OCI-LY3 (cell line): ENCODE results near the gene PRSS22.

Source experiments
- H2AFZ ChIP-seq: fragments of 200-600, 300-600 bp; shearing (Covaris generic); 2 replicates; pipeline ENCODE4 v1.6.0; 2014; ENCODE audit warnings: antibody characterized with exemption, low read depth, low read length
- H3K27ac ChIP-seq: fragments of 200-600, 300-600 bp; sonication (generic); 2 replicates; pipeline ENCODE4 v1.5.1; 2014; ENCODE audit warnings: mild to moderate bottlenecking, low read length, moderate library complexity, mixed read lengths
- H3K27me3 ChIP-seq: fragments of 200-600, 300-600 bp; sonication (generic); 2 replicates; pipeline ENCODE4 v1.6.1; 2014; ENCODE audit warnings: low read depth, low read length, mixed read lengths
- H3K36me3 ChIP-seq: fragments of 200-600, 300-600 bp; sonication (generic); replicated peaks from 2 replicates; pipeline ENCODE3; 2014; ENCODE audit warnings: low read depth, low read length, mixed read lengths
- H3K4me1 ChIP-seq: fragments of 300-600, 200-600 bp; sonication (generic); 2 replicates; pipeline ENCODE4 v1.6.1; 2014; ENCODE audit warnings: low read length, mixed read lengths
- H3K4me2 ChIP-seq: fragments of 200-600, 300-600 bp; sonication (generic); 2 replicates; pipeline ENCODE4 v1.6.1; 2014; ENCODE audit warnings: low read length, mixed read lengths
- H3K4me3 ChIP-seq: fragments of 300-600, 200-600 bp; sonication (generic); 2 replicates; pipeline ENCODE4 v1.5.1; 2014; ENCODE audit warnings: antibody characterized with exemption, mild to moderate bottlenecking, low read length, moderate library complexity
- H3K79me2 ChIP-seq: fragments of 300-600, 200-600 bp; shearing (Covaris generic); 2 replicates; pipeline ENCODE4 v1.6.1; 2014; ENCODE audit warnings: mild to moderate bottlenecking, low read length, mixed read lengths
- H3K9ac ChIP-seq: fragments of 300-600, 200-600 bp; shearing (Covaris generic); 2 replicates; pipeline ENCODE4 v1.6.0; 2014; ENCODE audit warnings: mild to moderate bottlenecking, low read length, moderate library complexity
- H3K9me3 ChIP-seq: fragments of 200-600, 300-600 bp; shearing (Covaris generic); 2 replicates; pipeline ENCODE4 v1.6.1; 2014; ENCODE audit warnings: low read length, mixed read lengths; ENCODE audit not compliant: insufficient read depth
- H4K20me1 ChIP-seq: fragments of 200-600, 300-600 bp; sonication (generic); 2 replicates; pipeline ENCODE4 v1.6.1; 2016; ENCODE audit warnings: low read length, mixed read lengths; ENCODE audit not compliant: insufficient read depth
- CTCF ChIP-seq: fragments of 200-600, 300-600 bp; sonication (generic); IDR thresholded peaks from 2 replicates; pipeline ENCODE4 v1.5.1; 2014; ENCODE audit warnings: antibody characterized with exemption, low read length, low read depth
- EZH2phosphoT487 ChIP-seq: fragments of 200-600 bp; shearing (Covaris generic); IDR thresholded peaks from 2 replicates; pipeline ENCODE4 v1.6.1; 2018; ENCODE audit warnings: antibody characterized with exemption, mixed run types, low read depth

PRSS22 gene

GRCh38 chr16:2899564-2900072, 41.6 kb upstream of the PRSS22 start:
- Histone ChIP-seq H2AFZ (no peak overlapping the region), H3K36me3 (no peaks in the 10 kb centered on the region), H3K4me2 (no peak overlapping the region), H3K9me3 (no peaks in the 10 kb centered on the region), H4K20me1 (no peaks in the 10 kb centered on the region), H3K27ac (no peak overlapping the region), H3K9ac (no peak overlapping the region), H3K4me3 (no peak overlapping the region), H3K79me2 (no peaks in the 10 kb centered on the region), H3K4me1 (peaks cover 16% of the 10 kb centered on the region), H3K27me3 (no peaks in the 10 kb centered on the region)
- TF ChIP-seq CTCF, result no peak
- TF ChIP-seq EZH2phosphoT487, result no peak

- H4K20me1 ChIP-seq, result no peaks in the 10 kb centered on the region
- H3K27me3 ChIP-seq, result no peaks in the 10 kb centered on the region
- peaks cover 15% of the 10 kb centered on the region for H3K4me1 ChIP-seq
- H3K79me2 ChIP-seq, result no peaks in the 10 kb centered on the region
- H3K4me3 ChIP-seq, result no peak overlapping the region
- TF ChIP-seq EZH2phosphoT487, result no peak
- no peak for TF ChIP-seq CTCF
- no peak overlapping the region for H2AFZ ChIP-seq
- H3K9me3 ChIP-seq, result no peaks in the 10 kb centered on the region
- H3K27ac ChIP-seq, result no peak overlapping the region
- no peak overlapping the region for H3K4me2 ChIP-seq
- no peaks in the 10 kb centered on the region for H3K36me3 ChIP-seq
- H3K9ac ChIP-seq, result no peak overlapping the region
Observed at GRCh38 chr16:2898831-2899563, 41.0 kb upstream of the PRSS22 start.

GRCh38 chr16:2897110-2897509, 39.1 kb upstream of the PRSS22 start:
- peak overlapping the region; percentile 46 for H3K4me2 ChIP-seq
- H3K4me1 ChIP-seq, result peaks cover 12% of the 10 kb centered on the region
- no peak for TF ChIP-seq CTCF
- TF ChIP-seq EZH2phosphoT487, result no peak
- H4K20me1 ChIP-seq, result no peaks in the 10 kb centered on the region
- H3K36me3 ChIP-seq, result no peaks in the 10 kb centered on the region
- no peaks in the 10 kb centered on the region for H3K9me3 ChIP-seq
- H3K27me3 ChIP-seq, result no peaks in the 10 kb centered on the region
- H3K27ac ChIP-seq, result no peak overlapping the region
- no peak overlapping the region for H2AFZ ChIP-seq
- H3K79me2 ChIP-seq, result no peaks in the 10 kb centered on the region
- no peak overlapping the region for H3K4me3 ChIP-seq
- no peak overlapping the region for H3K9ac ChIP-seq

- Histone ChIP-seq H3K27me3 (no peaks in the 10 kb centered on the region), H3K4me2 (peak overlapping the region; percentile 46), H3K9ac (no peak overlapping the region), H3K4me3 (no peak overlapping the region), H3K4me1 (peaks cover 12% of the 10 kb centered on the region), H3K9me3 (no peaks in the 10 kb centered on the region), H3K27ac (no peak overlapping the region), H4K20me1 (no peaks in the 10 kb centered on the region), H3K36me3 (no peaks in the 10 kb centered on the region), H2AFZ (no peak overlapping the region), H3K79me2 (no peaks in the 10 kb centered on the region)
- no peak for TF ChIP-seq EZH2phosphoT487
- no peak for TF ChIP-seq CTCF
Observed at GRCh38 chr16:2896480-2897010, 38.6 kb upstream of the PRSS22 start.
